HT1080 (cell line): ENCODE results near the gene UGT1A1. TPM values are rescaled to one million over a fixed set of nuclear protein-coding genes. Genes with fewer than 3 reads are reported as not detected.
A peak's percentile ranks its signal among the peaks of the same experiment; 100 is the strongest.

Experiments
- DNase-seq: peaks from one replicate; pipeline ENCODE4 v3.0.0-alpha.2; 2015; ENCODE audit warnings: low read depth
- total RNA-seq: library from RNA; depleted of rRNA; stranded (reverse); fragments of >200 nt; shearing (Covaris generic); gene quantifications from 2 replicates; pipeline ENCODE4 v1.2.3, GENCODE V29; 2014

Gene UGT1A1
- total RNA-seq, 1 experiment from 2014 or later, result not detected

- DNase-seq, result no peak
These were observed 3.5 kb upstream of the UGT1A1 start for GRCh38 chr2:233756429-233757081.

GRCh38 chr2:233758141-233758540 is 1.9 kb upstream of the UGT1A1 start:
- DNase-seq, result no peak

- no peak for DNase-seq
These were observed 1.2 kb upstream of the UGT1A1 start for GRCh38 chr2:233758849-233759248.

GRCh38 chr2:233761040-233761769 is 1.1 kb downstream of the UGT1A1 start:
- DNase-seq, result no peak

- peak; percentile 46 for DNase-seq
These were observed 4.2 kb downstream of the UGT1A1 start for GRCh38 chr2:233764264-233764663.

- no peak for DNase-seq
These were observed 4.7 kb downstream of the UGT1A1 start for GRCh38 chr2:233764761-233765160.

GRCh38 chr2:233766416-233766815 is 6.3 kb downstream of the UGT1A1 start:
- no peak for DNase-seq

GRCh38 chr2:233768076-233768475 is 8.0 kb downstream of the UGT1A1 start:
- DNase-seq, result no peak

- DNase-seq, result no peak
These were observed 9.2 kb downstream of the UGT1A1 start for GRCh38 chr2:233769260-233769659.

- DNase-seq, result no peak
These were observed 12.1 kb downstream of the UGT1A1 start for GRCh38 chr2:233772153-233772552.

- DNase-seq, result no peak
These were observed 12.5 kb downstream of the UGT1A1 start for GRCh38 chr2:233772583-233772982.

- no peak for DNase-seq
These were observed 13.8 kb downstream of the UGT1A1 start for GRCh38 chr2:233773854-233774253.

GRCh38 chr2:233775414-233775813 is 15.3 kb downstream of the UGT1A1 start:
- peak; percentile 4 for DNase-seq

- no peak for DNase-seq
These were observed 18.0 kb downstream of the UGT1A1 start, which contains the start of gene MROH2A for GRCh38 chr2:233778030-233778429. MROH2A (plus strand) TSS chr2:233778330; CDS start chr2:233779359, 1,029 bp downstream.

GRCh38 chr2:233779722-233780121 is 19.7 kb downstream of the UGT1A1 start:
- DNase-seq, result no peak

- DNase-seq, result no peak
These were observed 20.7 kb downstream of the UGT1A1 start for GRCh38 chr2:233780771-233781170.

- DNase-seq, result no peak
These were observed 29.5 kb downstream of the UGT1A1 start for GRCh38 chr2:233789554-233789953.

GRCh38 chr2:233791151-233791882 is 31.2 kb downstream of the UGT1A1 start:
- no peak for DNase-seq

GRCh38 chr2:233791883-233792329 is 31.8 kb downstream of the UGT1A1 start:
- no peak for DNase-seq

- no peak for DNase-seq
These were observed 32.6 kb downstream of the UGT1A1 start for GRCh38 chr2:233792720-233793119.

- DNase-seq, result no peak
These were observed 33.5 kb downstream of the UGT1A1 start for GRCh38 chr2:233793465-233794127.
